Nasal cavity respiratory epithelium epithelial cell of viscerocranial mucosa (primary cell): Measurements from ENCODE around the gene SPANXA1. TPM values are rescaled to one million over a fixed set of nuclear protein-coding genes. Genes with fewer than 3 reads are reported as not detected.

ENCODE experiments used
- total RNA-seq: library from RNA; depleted of rRNA; stranded (reverse); fragments of >200 nt; gene quantifications from 2 replicates; pipeline ENCODE4 v1.2.3, GENCODE V29; 2014

The SPANXA1 gene
- not detected in 2 replicates for total RNA-seq

GRCh38 chrX:141584638-141585037 lies at the start of gene SPANXA1:
SPANXA1 (minus strand) TSS chrX:141584738; CDS start chrX:141584678, 60 bp downstream.

GRCh38 chrX:141589408-141589807 lies 4.9 kb upstream of the SPANXA1 start, which contains the start of gene SPANXA2:
SPANXA2 (plus strand) TSS chrX:141589708; CDS start chrX:141589768, 60 bp downstream.

Other genes with a start within 250 kb of the SPANXA1 start
- gene SPANXA2, start 5.0 kb upstream of the SPANXA1 start, total RNA-seq, result not detected in 2 replicates
- gene SPANXD, start 114.0 kb upstream of the SPANXA1 start, total RNA-seq, result not detected in 2 replicates